IMR-90 (cell line): Measurements from ENCODE around the gene STAC2.

ENCODE experiments used
- CEBPB ChIP-seq: IDR thresholded peaks from 2 replicates; pipeline ENCODE4 v1.6.1; 2012; ENCODE audit warnings: low read depth, low read length, improper control_type of control experiment
- CHD1 ChIP-seq: IDR thresholded peaks from 2 replicates; pipeline ENCODE4 v1.6.1; 2012; ENCODE audit warnings: low read depth, low read length, improper control_type of control experiment
- FOS ChIP-seq: fragments of 150-350 bp; IDR thresholded peaks from 2 replicates; pipeline ENCODE4 v1.6.1; 2016; ENCODE audit warnings: low read depth, low read length
- MAFK ChIP-seq: IDR thresholded peaks from 2 replicates; pipeline ENCODE4 v1.6.1; 2012; ENCODE audit warnings: low read depth, low read length, improper control_type of control experiment
- MAZ ChIP-seq: IDR thresholded peaks from 2 replicates; pipeline ENCODE4 v1.6.1; 2012; ENCODE audit warnings: low read depth, mild to moderate bottlenecking, low read length, improper control_type of control experiment, moderate library complexity, borderline replicate concordance
- MXI1 ChIP-seq: IDR thresholded peaks from 2 replicates; pipeline ENCODE4 v1.6.1; 2012; ENCODE audit warnings: low read depth, mild to moderate bottlenecking, low read length, moderate library complexity, borderline replicate concordance
- NFE2L2 ChIP-seq: fragments of 150-350 bp; IDR thresholded peaks from 2 replicates; pipeline ENCODE4 v1.6.1; 2016; ENCODE audit warnings: low read depth, mild to moderate bottlenecking, low read length
- POLR2A ChIP-seq: IDR thresholded peaks from 2 replicates; pipeline ENCODE4 v1.6.1; 2012; ENCODE audit warnings: mild to moderate bottlenecking, low read depth, low read length
- RAD21 ChIP-seq: IDR thresholded peaks from 2 replicates; pipeline ENCODE4 v1.6.1; 2012; ENCODE audit warnings: low read length, improper control_type of control experiment
- RCOR1 ChIP-seq: IDR thresholded peaks from 2 replicates; pipeline ENCODE4 v1.6.1; 2012; ENCODE audit warnings: mild to moderate bottlenecking, low read length, improper control_type of control experiment; ENCODE audit not compliant: insufficient replicate concordance
- SMC3 ChIP-seq: fragments of 150-350 bp; IDR thresholded peaks from 2 replicates; pipeline ENCODE4 v1.6.1; 2016; ENCODE audit warnings: low read depth, mild to moderate bottlenecking, antibody characterized with exemption, low read length, moderate library complexity
- TF ChIP-seq, protein P1 (sequence below): conservative IDR thresholded peaks from 2 replicates; pipeline ENCODE4 v1.5.1; 2012; ENCODE audit warnings: mild to moderate bottlenecking, low read depth, low read length, improper control_type of control experiment
- TF ChIP-seq, protein P2 (sequence below): fragments of 150-350 bp; IDR thresholded peaks from 2 replicates; pipeline ENCODE4 v1.6.1; 2016; ENCODE audit warnings: low read depth, mild to moderate bottlenecking, low read length, moderate library complexity, borderline replicate concordance

DNA sequence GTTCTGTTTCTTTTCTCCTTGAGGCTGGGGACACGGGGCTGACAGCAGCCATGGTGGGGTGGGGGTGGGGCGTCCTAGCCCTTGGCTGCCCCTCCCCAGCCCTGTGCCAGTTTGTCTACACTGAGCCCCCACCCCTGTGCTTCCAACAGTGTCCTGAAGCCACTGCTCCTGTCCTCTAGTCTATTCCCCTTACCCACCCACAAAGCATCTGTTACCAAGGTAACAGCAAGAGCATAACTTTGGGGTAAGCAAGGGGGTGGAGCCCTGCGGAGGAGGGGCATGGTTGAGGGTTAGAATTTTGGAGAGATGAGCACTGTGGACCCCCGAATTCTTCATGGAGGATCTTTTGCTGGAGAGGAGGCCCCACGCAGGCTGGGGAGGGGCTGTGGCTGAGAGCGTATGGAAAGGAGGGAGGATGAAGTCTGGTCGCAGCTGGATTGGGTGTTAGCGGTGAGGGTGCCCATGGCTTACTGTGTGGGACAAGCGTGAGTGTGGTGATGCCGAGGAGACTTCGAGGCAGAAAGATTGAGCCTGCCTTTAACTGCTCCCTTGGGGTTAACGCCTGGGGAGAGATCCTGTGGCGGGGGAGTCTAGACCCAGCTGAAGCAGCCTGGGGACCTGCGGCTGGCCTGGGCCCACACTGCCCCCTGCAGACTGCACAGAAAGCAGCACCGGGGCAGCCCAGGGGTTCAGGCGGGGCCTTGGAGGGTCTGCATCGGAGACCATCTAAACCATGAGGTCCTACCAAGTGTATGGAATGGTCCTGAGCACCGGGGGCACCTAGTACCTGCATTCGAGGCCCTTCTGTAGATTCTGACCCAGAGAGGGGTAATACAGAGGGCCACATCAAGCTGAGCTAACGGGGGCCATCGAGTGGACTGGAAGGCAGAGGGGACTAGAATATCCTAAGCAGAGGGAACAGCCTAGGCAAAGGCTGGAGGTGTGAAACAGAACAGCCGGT lies 6.1 kb upstream of the STAC2 start:
- TF ChIP-seq, protein P1, sequence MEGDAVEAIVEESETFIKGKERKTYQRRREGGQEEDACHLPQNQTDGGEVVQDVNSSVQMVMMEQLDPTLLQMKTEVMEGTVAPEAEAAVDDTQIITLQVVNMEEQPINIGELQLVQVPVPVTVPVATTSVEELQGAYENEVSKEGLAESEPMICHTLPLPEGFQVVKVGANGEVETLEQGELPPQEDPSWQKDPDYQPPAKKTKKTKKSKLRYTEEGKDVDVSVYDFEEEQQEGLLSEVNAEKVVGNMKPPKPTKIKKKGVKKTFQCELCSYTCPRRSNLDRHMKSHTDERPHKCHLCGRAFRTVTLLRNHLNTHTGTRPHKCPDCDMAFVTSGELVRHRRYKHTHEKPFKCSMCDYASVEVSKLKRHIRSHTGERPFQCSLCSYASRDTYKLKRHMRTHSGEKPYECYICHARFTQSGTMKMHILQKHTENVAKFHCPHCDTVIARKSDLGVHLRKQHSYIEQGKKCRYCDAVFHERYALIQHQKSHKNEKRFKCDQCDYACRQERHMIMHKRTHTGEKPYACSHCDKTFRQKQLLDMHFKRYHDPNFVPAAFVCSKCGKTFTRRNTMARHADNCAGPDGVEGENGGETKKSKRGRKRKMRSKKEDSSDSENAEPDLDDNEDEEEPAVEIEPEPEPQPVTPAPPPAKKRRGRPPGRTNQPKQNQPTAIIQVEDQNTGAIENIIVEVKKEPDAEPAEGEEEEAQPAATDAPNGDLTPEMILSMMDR = peak; percentile 74
- TF ChIP-seq POLR2A (no peak), RCOR1 (no peak), RAD21 (peak; percentile 75), MAZ (peak; percentile 26; the same call in 1 of the 2 replicates), MAFK (no peak), CHD1 (no peak), CEBPB (no peak), NFE2L2 (no peak), FOS (no peak), MXI1 (no peak), SMC3 (peak; percentile 66)
- TF ChIP-seq, protein P2, sequence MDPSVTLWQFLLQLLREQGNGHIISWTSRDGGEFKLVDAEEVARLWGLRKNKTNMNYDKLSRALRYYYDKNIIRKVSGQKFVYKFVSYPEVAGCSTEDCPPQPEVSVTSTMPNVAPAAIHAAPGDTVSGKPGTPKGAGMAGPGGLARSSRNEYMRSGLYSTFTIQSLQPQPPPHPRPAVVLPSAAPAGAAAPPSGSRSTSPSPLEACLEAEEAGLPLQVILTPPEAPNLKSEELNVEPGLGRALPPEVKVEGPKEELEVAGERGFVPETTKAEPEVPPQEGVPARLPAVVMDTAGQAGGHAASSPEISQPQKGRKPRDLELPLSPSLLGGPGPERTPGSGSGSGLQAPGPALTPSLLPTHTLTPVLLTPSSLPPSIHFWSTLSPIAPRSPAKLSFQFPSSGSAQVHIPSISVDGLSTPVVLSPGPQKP = no peak
